ENCODE measurements around the gene C16orf95. TPM values are rescaled to one million over a fixed set of nuclear protein-coding genes. Genes with fewer than 3 reads are reported as not detected.

C16orf95 gene
- total RNA-seq, 2 experiments from 2014 or later: 11.2 to 13.6 TPM

GRCh38 chr16:87333581-87334331 lies 16.6 kb upstream of the C16orf95 start:
- no peaks in the 10 kb centered on the region for H3K27me3 Mint-ChIP-seq
- CTCF ChIA-PET: interaction anchor here (1.2 kb wide), 1 partner anchor 10 kb away, joined by 3 read pairs; no protein-coding TSS in a partner anchor
- DNase-seq: no peak
- H3K27ac Mint-ChIP-seq: no peak overlapping the region
- ATAC-seq: no peak
- H3K9me3 Mint-ChIP-seq (ENCODE audit: low read depth): no peaks in the 10 kb centered on the region
- H3K4me3 Mint-ChIP-seq: no peak overlapping the region
- peaks cover 13% of the 10 kb centered on the region for H3K36me3 Mint-ChIP-seq
- H3K4me1 Mint-ChIP-seq: peaks cover 18% of the 10 kb centered on the region

GRCh38 chr16:87333101-87333500 lies 15.9 kb upstream of the C16orf95 start:
- CTCF ChIA-PET: interaction anchor here (1.2 kb wide), 2 partner anchors 9 to 61 kb away, joined by 3 read pairs; no protein-coding TSS in a partner anchor
- Mint-ChIP-seq H3K4me3 (no peak overlapping the region), H3K36me3 (peaks cover 11% of the 10 kb centered on the region), H3K4me1 (peaks cover 16% of the 10 kb centered on the region), H3K27me3 (no peaks in the 10 kb centered on the region), H3K27ac (peak overlapping the region; percentile 28), H3K9me3 (ENCODE audit: low read depth) (no peaks in the 10 kb centered on the region)
- ATAC-seq (no peak), DNase-seq (no peak)

- peaks cover 9% of the 10 kb centered on the region for H3K4me1 Mint-ChIP-seq
- DNase-seq: no peak
- H3K9me3 Mint-ChIP-seq (ENCODE audit: low read depth): no peaks in the 10 kb centered on the region
- H3K27me3 Mint-ChIP-seq: no peaks in the 10 kb centered on the region
- H3K27ac Mint-ChIP-seq: peak overlapping the region; percentile 54
- H3K36me3 Mint-ChIP-seq: peaks cover 7% of the 10 kb centered on the region
- CTCF ChIA-PET: interaction anchor here (1.0 to 2.1 kb wide), 6 partner anchors 8 to 304 kb away, joined by 3 to 5 read pairs (median 3); partner anchors contain the start of gene C16orf95
- ATAC-seq: no peak
- no peak overlapping the region for H3K4me3 Mint-ChIP-seq
These were observed 15.0 kb upstream of the C16orf95 start for GRCh38 chr16:87332150-87332549.

- CTCF ChIA-PET: interaction anchor here (1.0 to 2.1 kb wide), 4 partner anchors 12 to 305 kb away, joined by 3 to 5 read pairs (median 3); partner anchors contain the start of gene C16orf95
- Mint-ChIP-seq H3K4me3 (no peak overlapping the region), H3K9me3 (ENCODE audit: low read depth) (no peaks in the 10 kb centered on the region), H3K27me3 (no peaks in the 10 kb centered on the region), H3K4me1 (peaks cover 7% of the 10 kb centered on the region), H3K27ac (peak overlapping the region; percentile 48), H3K36me3 (peaks cover 7% of the 10 kb centered on the region)
- DNase-seq (no peak), ATAC-seq (peak; percentile 32)
These were observed 14.1 kb upstream of the C16orf95 start for GRCh38 chr16:87331241-87331801.

GRCh38 chr16:87330646-87331045 lies 13.5 kb upstream of the C16orf95 start:
- Mint-ChIP-seq H3K4me3 (no peak overlapping the region), H3K27ac (peak overlapping the region; percentile 48), H3K27me3 (no peaks in the 10 kb centered on the region), H3K9me3 (ENCODE audit: low read depth) (no peaks in the 10 kb centered on the region), H3K4me1 (peaks cover 7% of the 10 kb centered on the region), H3K36me3 (peaks cover 7% of the 10 kb centered on the region)
- ATAC-seq (no peak), DNase-seq (no peak)
- CTCF ChIA-PET: interaction anchor here (2.1 kb wide), 1 partner anchor 33 kb away, joined by 5 read pairs; no protein-coding TSS in a partner anchor

GRCh38 chr16:87330257-87330624 lies 13.0 kb upstream of the C16orf95 start:
- H3K9me3 Mint-ChIP-seq (ENCODE audit: low read depth): no peaks in the 10 kb centered on the region
- DNase-seq (no peak), ATAC-seq (no peak)
- no peak overlapping the region for H3K4me3 Mint-ChIP-seq
- CTCF ChIA-PET: interaction anchor here (2.1 kb wide), 1 partner anchor 32 kb away, joined by 5 read pairs; no protein-coding TSS in a partner anchor
- no peaks in the 10 kb centered on the region for H3K27me3 Mint-ChIP-seq
- peaks cover 6% of the 10 kb centered on the region for H3K36me3 Mint-ChIP-seq
- peaks cover 9% of the 10 kb centered on the region for H3K4me1 Mint-ChIP-seq
- H3K27ac Mint-ChIP-seq: no peak overlapping the region

GRCh38 chr16:87329436-87330256 lies 12.5 kb upstream of the C16orf95 start:
- CTCF ChIA-PET: no interaction called here
- Mint-ChIP-seq H3K9me3 (ENCODE audit: low read depth) (no peaks in the 10 kb centered on the region), H3K4me3 (no peak overlapping the region), H3K4me1 (peaks cover 11% of the 10 kb centered on the region), H3K27me3 (no peaks in the 10 kb centered on the region), H3K27ac (peak overlapping the region; percentile 43), H3K36me3 (peaks cover 5% of the 10 kb centered on the region)
- no peak for DNase-seq
- no peak for ATAC-seq

- ATAC-seq (no peak), DNase-seq (no peak)
- Mint-ChIP-seq H3K27me3 (no peaks in the 10 kb centered on the region), H3K4me1 (peaks cover 11% of the 10 kb centered on the region), H3K27ac (no peak overlapping the region), H3K4me3 (no peak overlapping the region), H3K9me3 (ENCODE audit: low read depth) (no peaks in the 10 kb centered on the region), H3K36me3 (peaks cover 5% of the 10 kb centered on the region)
- CTCF ChIA-PET: no interaction called here
These were observed 11.7 kb upstream of the C16orf95 start for GRCh38 chr16:87328846-87329245.

- H3K4me1 Mint-ChIP-seq: peaks cover 11% of the 10 kb centered on the region
- no peaks in the 10 kb centered on the region for H3K27me3 Mint-ChIP-seq
- CTCF ChIA-PET: interaction anchor here (1.1 to 1.6 kb wide), 2 partner anchors 10 to 55 kb away, joined by 3 to 4 read pairs; partner anchors contain the start of gene C16orf95
- H3K27ac Mint-ChIP-seq: no peak overlapping the region
- no peak for DNase-seq
- H3K36me3 Mint-ChIP-seq: peaks cover 5% of the 10 kb centered on the region
- ATAC-seq: no peak
- H3K4me3 Mint-ChIP-seq: no peak overlapping the region
- H3K9me3 Mint-ChIP-seq (ENCODE audit: low read depth): no peaks in the 10 kb centered on the region
These were observed 10.8 kb upstream of the C16orf95 start for GRCh38 chr16:87327798-87328495.

GRCh38 chr16:87326151-87326571 lies 9.0 kb upstream of the C16orf95 start:
- Mint-ChIP-seq H3K27me3 (no peaks in the 10 kb centered on the region), H3K36me3 (peaks cover 5% of the 10 kb centered on the region), H3K4me3 (no peak overlapping the region), H3K4me1 (peaks cover 9% of the 10 kb centered on the region), H3K27ac (no peak overlapping the region), H3K9me3 (ENCODE audit: low read depth) (no peaks in the 10 kb centered on the region)
- ATAC-seq: no peak
- no peak for DNase-seq
- CTCF ChIA-PET: interaction anchor here (2.5 kb wide), 1 partner anchor 68 kb away, joined by 9 read pairs; no protein-coding TSS in a partner anchor

- no peak for ATAC-seq
- H3K4me1 Mint-ChIP-seq: peaks cover 7% of the 10 kb centered on the region
- DNase-seq: no peak
- peaks cover 1% of the 10 kb centered on the region for H3K36me3 Mint-ChIP-seq
- CTCF ChIA-PET: interaction anchor here (0.6 to 2.5 kb wide), 11 partner anchors 9 to 311 kb away, joined by 3 to 9 read pairs (median 5); partner anchors contain the start of gene FBXO31
- no peak overlapping the region for H3K4me3 Mint-ChIP-seq
- H3K27ac Mint-ChIP-seq: no peak overlapping the region
- no peaks in the 10 kb centered on the region for H3K27me3 Mint-ChIP-seq
- H3K9me3 Mint-ChIP-seq (ENCODE audit: low read depth): no peaks in the 10 kb centered on the region
These were observed 8.2 kb upstream of the C16orf95 start for GRCh38 chr16:87325423-87325858.

- peak; percentile 54 for DNase-seq
- Mint-ChIP-seq H3K9me3 (ENCODE audit: low read depth) (no peaks in the 10 kb centered on the region), H3K27ac (no peak overlapping the region), H3K4me3 (no peak overlapping the region), H3K36me3 (no peaks in the 10 kb centered on the region), H3K27me3 (no peaks in the 10 kb centered on the region), H3K4me1 (peaks cover 7% of the 10 kb centered on the region)
- ATAC-seq: peak; percentile 71
- CTCF ChIA-PET: interaction anchor here (0.6 to 2.5 kb wide), 14 partner anchors 8 to 311 kb away, joined by 3 to 9 read pairs (median 4); partner anchors contain the start of gene FBXO31
These were observed 7.5 kb upstream of the C16orf95 start for GRCh38 chr16:87324411-87325275.
